OCI-LY3 (cell line): ENCODE measurements around the gene SF3A2.

Source experiments
- CTCF ChIP-seq: fragments of 200-600, 300-600 bp; sonication (generic); IDR thresholded peaks from 2 replicates; pipeline ENCODE4 v1.5.1; 2014; ENCODE audit warnings: antibody characterized with exemption, low read length, low read depth
- EZH2phosphoT487 ChIP-seq: fragments of 200-600 bp; shearing (Covaris generic); IDR thresholded peaks from 2 replicates; pipeline ENCODE4 v1.6.1; 2018; ENCODE audit warnings: antibody characterized with exemption, mixed run types, low read depth

GRCh38 chr19:2278459-2279158 is 42.0 kb downstream of the SF3A2 start:
- TF ChIP-seq CTCF (no peak), EZH2phosphoT487 (no peak)
